Measurements from ENCODE around the gene LOC128125822.

The LOC128125822 gene

DNA sequence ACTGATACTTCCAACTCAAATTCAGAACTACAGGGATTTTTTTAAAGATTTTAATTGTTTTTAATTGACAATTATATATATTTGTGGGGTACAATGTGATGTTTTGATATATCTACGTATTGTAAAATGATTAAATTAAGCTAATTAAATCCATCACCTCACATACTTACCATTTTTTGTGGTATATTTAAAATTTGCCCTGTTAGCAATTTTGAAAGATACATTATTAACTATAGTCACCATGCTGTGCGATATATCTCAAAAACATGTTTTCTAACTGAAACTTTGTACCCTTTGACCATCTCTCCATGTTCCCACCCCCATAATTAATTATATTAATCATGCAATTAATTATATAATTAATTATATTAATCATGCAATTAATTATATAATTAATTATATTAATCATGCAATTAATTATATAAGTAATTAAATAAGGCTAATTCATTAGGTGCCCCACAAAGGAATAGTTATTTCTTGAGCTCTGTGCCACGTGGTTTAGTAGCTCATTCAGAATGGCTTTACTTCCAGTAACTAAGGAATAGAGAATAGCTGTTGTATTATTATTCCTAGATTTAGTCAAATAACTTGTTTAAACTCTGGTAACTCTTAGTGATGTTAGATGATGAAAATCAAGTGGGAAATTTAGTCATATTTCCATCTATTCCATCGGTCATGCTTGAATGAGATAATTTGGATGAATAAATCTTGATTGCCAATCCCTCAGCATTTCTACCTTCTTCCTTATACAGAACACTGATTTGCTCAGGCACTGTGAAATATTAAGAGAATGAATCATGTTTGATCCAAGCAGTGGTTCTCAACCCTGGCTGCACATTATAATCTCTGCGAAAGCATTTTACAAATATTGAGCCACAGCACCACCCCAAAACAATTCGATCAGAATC, 25.1 kb downstream of the LOC128125822 start:
- no peaks in the 10 kb centered on the region for H3K79me2 ChIP-seq (ENCODE audit: insufficient read depth, low read length)
- ATAC-seq (no peak), DNase-seq (ENCODE audit: low read depth, low spot score) (no peak)
- TF ChIP-seq EZH2phosphoT487 (IDR thresholded peaks at IDR 0.05; ENCODE audit: borderline replicate concordance), result no peak
- TF ChIP-seq JUND (IDR thresholded peaks at IDR 0.05), result no peak
- no peak for TF ChIP-seq CEBPB (IDR thresholded peaks at IDR 0.05; ENCODE audit: low read depth)
- TF ChIP-seq, protein P1, sequence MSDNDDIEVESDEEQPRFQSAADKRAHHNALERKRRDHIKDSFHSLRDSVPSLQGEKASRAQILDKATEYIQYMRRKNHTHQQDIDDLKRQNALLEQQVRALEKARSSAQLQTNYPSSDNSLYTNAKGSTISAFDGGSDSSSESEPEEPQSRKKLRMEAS (IDR thresholded peaks at IDR 0.05), result no peak
- TF ChIP-seq SRF (IDR thresholded peaks at IDR 0.05; ENCODE audit: low read depth), result no peak
- no peak for TF ChIP-seq POLR2AphosphoS5 (IDR thresholded peaks at IDR 0.05; ENCODE audit: low read depth, low read length)
- TF ChIP-seq ELF1 (IDR thresholded peaks at IDR 0.05; ENCODE audit: borderline replicate concordance, low read depth), result no peak
- no peak for TF ChIP-seq EGR1 (IDR thresholded peaks at IDR 0.05; ENCODE audit: low read depth)
- TF ChIP-seq, protein P2, sequence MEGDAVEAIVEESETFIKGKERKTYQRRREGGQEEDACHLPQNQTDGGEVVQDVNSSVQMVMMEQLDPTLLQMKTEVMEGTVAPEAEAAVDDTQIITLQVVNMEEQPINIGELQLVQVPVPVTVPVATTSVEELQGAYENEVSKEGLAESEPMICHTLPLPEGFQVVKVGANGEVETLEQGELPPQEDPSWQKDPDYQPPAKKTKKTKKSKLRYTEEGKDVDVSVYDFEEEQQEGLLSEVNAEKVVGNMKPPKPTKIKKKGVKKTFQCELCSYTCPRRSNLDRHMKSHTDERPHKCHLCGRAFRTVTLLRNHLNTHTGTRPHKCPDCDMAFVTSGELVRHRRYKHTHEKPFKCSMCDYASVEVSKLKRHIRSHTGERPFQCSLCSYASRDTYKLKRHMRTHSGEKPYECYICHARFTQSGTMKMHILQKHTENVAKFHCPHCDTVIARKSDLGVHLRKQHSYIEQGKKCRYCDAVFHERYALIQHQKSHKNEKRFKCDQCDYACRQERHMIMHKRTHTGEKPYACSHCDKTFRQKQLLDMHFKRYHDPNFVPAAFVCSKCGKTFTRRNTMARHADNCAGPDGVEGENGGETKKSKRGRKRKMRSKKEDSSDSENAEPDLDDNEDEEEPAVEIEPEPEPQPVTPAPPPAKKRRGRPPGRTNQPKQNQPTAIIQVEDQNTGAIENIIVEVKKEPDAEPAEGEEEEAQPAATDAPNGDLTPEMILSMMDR (IDR thresholded peaks at IDR 0.05 in 2 of 3, conservative IDR thresholded peaks at IDR 0.05 in 1 of 3; ENCODE audit: borderline replicate concordance in 1 of 3, insufficient read depth in 1 of 3, low read depth in 2 of 3, low read length in 2 of 3), result no peak
- no peak for TF ChIP-seq ZFX (IDR thresholded peaks at IDR 0.05)
- H3K27me3 ChIP-seq (ENCODE audit: insufficient read depth, low read length), result no peaks in the 10 kb centered on the region
- H3K36me3 ChIP-seq (ENCODE audit: control insufficient read depth in 1 of 2, insufficient read depth in 2 of 2, low read length in 2 of 2), result no peaks in the 10 kb centered on the region
- no peaks in the 10 kb centered on the region for H3K9me3 ChIP-seq (ENCODE audit: control insufficient read depth in 1 of 2, insufficient read depth in 1 of 2, low read depth in 1 of 2, low read length in 2 of 2)
- intact Hi-C loops (cut with micrococcal nuclease), result loop anchor here (2.0 to 5.0 kb wide), 2 partner anchors 167 to 205 kb away; no protein-coding TSS in a partner anchor
- H3K4me1 ChIP-seq (ENCODE audit: control insufficient read depth in 1 of 2, insufficient read depth in 2 of 2, low read length in 2 of 2), result peaks cover 0 to 4% of the 10 kb centered on the region in 2 experiments; a peak in 1 of 4 replicates
- no peak overlapping the region for H3K9ac ChIP-seq (ENCODE audit: low read length)
- no peaks in the 10 kb centered on the region for H3K9me2 ChIP-seq (ENCODE audit: insufficient read depth)
- no peak overlapping the region for H3K4me3 ChIP-seq (replicated peaks in 1 of 2; ENCODE audit: low read depth in 1 of 2, low read length in 2 of 2)
- no peak overlapping the region for H3K27ac ChIP-seq (ENCODE audit: low read depth, low read length)
- BruUV-seq (replicated peaks), result no TSS peak
- ChIA-PET POLR2A (no interaction called here), CTCF (interaction anchor here (1.3 to 3.1 kb wide), 4 partner anchors 12 to 245 kb away, joined by 3 to 35 read pairs (median 9); no protein-coding TSS in a partner anchor), RAD21 (ENCODE audit: low non-redundant PET in 1 of 2, low total read pairs in 2 of 2, uncharacterized antibody in 2 of 2, unreplicated experiment in 2 of 2) (interaction anchor here in 1 of 2 experiments (0.6 kb wide), 1 partner anchor 167 kb away, joined by 3 read pairs; no protein-coding TSS in a partner anchor)
- no peak overlapping the region for H3K4me2 ChIP-seq (ENCODE audit: low read length)
- H4K20me1 ChIP-seq (ENCODE audit: insufficient read depth), result no peaks in the 10 kb centered on the region
- no peak overlapping the region for H2AFZ ChIP-seq (ENCODE audit: low read depth, low read length, poor library complexity, severe bottlenecking)

Measured in HCT116 (cell line).